Bronchial epithelial cell (primary cell): ENCODE results near the gene HIVEP3. TPM values are rescaled to one million over a fixed set of nuclear protein-coding genes. Genes with fewer than 3 reads are reported as not detected.

Source experiments
- DNase-seq: peaks from one replicate; pipeline ENCODE4 v3.0.0-alpha.2; 2010; ENCODE audit warnings: low read depth
- FAIRE-seq: peaks from 2 replicates; lab custom pipeline; 2011; peaks lifted over from hg19 to GRCh38; lab: Jason Lieb, UNC
- H3K27me3 ChIP-seq: 2 replicates; pipeline ENCODE4 v1.5.1; 2011; ENCODE audit warnings: low read length; ENCODE audit not compliant: control insufficient read depth, insufficient read depth
- H3K36me3 ChIP-seq: 2 replicates; pipeline ENCODE4 v1.5.1; 2011; ENCODE audit warnings: low read length; ENCODE audit not compliant: control insufficient read depth, insufficient read depth
- H3K4me3 ChIP-seq: 2 replicates; pipeline ENCODE4 v1.5.1; 2011; ENCODE audit warnings: mild to moderate bottlenecking, low read depth, low read length, control low read depth
- total RNA-seq: library from RNA; depleted of rRNA; stranded (reverse); fragments of >200 nt; gene quantifications from 2 replicates; pipeline ENCODE4 v1.2.1, GENCODE V29; 2014
- TF ChIP-seq, protein P1 (sequence below): IDR thresholded peaks from 2 replicates; pipeline ENCODE4 v1.5.1; 2011; ENCODE audit warnings: mild to moderate bottlenecking, moderate library complexity, low read length, control low read depth, inconsistent platforms; ENCODE audit not compliant: insufficient read depth, severe bottlenecking

HIVEP3 gene
- total RNA-seq, 1 donor from 2014 or later = under 0.01 TPM

DNA sequence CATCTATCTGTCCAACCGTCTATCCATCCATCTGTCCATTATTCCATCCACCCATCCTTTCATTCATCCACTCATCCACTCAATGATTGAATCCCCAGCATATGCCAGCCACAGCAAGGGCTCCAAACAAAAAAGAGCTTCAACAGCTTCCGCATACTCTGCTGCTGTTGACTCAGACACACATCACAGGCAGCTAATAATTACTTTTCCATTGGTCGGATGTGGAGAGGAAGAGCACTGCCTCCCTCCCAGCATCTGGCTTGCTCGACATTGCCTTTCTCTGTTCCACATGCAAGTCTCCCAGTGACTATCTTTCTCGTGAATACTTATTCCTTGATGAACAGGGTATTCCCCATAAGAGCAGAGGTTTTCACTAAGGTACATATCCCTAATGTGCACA lies 176.5 kb downstream of the HIVEP3 start:
- DNase-seq = peak; percentile 63
- H3K36me3 ChIP-seq = no peaks in the 10 kb centered on the region
- H3K4me3 ChIP-seq = no peak overlapping the region
- H3K27me3 ChIP-seq = no peaks in the 10 kb centered on the region
- FAIRE-seq = peak; percentile 77
- TF ChIP-seq, protein P1, sequence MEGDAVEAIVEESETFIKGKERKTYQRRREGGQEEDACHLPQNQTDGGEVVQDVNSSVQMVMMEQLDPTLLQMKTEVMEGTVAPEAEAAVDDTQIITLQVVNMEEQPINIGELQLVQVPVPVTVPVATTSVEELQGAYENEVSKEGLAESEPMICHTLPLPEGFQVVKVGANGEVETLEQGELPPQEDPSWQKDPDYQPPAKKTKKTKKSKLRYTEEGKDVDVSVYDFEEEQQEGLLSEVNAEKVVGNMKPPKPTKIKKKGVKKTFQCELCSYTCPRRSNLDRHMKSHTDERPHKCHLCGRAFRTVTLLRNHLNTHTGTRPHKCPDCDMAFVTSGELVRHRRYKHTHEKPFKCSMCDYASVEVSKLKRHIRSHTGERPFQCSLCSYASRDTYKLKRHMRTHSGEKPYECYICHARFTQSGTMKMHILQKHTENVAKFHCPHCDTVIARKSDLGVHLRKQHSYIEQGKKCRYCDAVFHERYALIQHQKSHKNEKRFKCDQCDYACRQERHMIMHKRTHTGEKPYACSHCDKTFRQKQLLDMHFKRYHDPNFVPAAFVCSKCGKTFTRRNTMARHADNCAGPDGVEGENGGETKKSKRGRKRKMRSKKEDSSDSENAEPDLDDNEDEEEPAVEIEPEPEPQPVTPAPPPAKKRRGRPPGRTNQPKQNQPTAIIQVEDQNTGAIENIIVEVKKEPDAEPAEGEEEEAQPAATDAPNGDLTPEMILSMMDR = no peak

GRCh38 chr1:41741244-41741643 lies 177.5 kb downstream of the HIVEP3 start:
- H3K4me3 ChIP-seq = no peak overlapping the region
- H3K36me3 ChIP-seq = no peaks in the 10 kb centered on the region
- no peaks in the 10 kb centered on the region for H3K27me3 ChIP-seq
- TF ChIP-seq, protein P1 = no peak
- FAIRE-seq = peak; percentile 43
- DNase-seq = peak; percentile 13

DNA sequence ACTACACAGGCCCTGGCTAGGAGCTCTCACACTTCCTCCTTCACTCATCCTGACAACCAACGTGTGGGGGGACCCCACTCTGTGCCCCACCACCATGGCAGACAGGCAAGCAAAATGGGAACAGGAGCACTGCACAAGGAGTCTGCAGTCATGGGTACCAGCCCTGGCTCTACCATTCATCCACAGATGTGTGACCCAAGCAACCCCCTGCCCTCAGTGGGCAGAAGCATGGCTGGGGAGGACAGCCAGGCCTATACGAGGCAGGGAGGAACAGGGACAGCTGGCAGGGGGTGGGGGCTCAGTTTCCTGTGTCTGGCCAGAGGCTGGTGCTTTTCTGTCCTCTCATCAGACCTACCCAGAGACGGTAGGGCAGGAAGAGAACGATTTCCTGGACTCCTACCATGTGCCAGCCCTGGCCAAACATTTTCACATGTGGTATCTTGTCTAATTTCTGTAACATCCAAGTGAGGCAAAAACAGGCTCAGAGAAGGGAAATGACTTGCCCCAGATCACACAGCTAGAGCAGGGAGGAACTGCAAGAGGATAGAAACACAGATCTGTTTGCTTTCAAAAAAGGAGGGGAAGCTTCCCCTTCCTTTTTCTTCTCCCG lies 178.0 kb downstream of the HIVEP3 start:
- no peaks in the 10 kb centered on the region for H3K36me3 ChIP-seq
- H3K4me3 ChIP-seq = no peak overlapping the region
- DNase-seq (peak; percentile 28), FAIRE-seq (no peak)
- TF ChIP-seq, protein P1 = no peak
- H3K27me3 ChIP-seq = no peaks in the 10 kb centered on the region

DNA sequence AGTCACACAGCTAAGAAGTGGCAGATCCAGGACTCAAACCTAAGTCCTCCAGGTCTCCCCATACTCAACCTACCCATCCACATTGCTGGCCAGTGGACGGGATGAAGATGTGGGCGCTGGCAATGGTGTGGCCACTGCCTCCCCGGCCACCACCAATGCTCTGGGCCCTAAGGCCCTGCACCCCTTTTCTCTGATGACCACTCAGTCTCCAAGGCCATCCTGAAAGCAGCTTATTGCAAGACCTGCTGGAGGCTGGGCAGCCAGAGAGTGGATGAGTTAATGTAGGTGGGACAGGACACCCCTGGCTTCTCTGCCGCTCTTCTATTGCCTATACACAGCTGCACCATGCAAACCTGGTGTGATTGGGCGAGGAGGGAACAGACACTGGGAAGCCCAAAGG lies 178.7 kb downstream of the HIVEP3 start:
- H3K27me3 ChIP-seq = no peaks in the 10 kb centered on the region
- H3K36me3 ChIP-seq = no peaks in the 10 kb centered on the region
- TF ChIP-seq, protein P1 = no peak
- no peak overlapping the region for H3K4me3 ChIP-seq
- FAIRE-seq (no peak), DNase-seq (no peak)

- TF ChIP-seq, protein P1 = no peak
- H3K4me3 ChIP-seq = no peak overlapping the region
- FAIRE-seq = no peak
- no peaks in the 10 kb centered on the region for H3K27me3 ChIP-seq
- H3K36me3 ChIP-seq = no peaks in the 10 kb centered on the region
- peak; percentile 73 for DNase-seq
These were observed 179.4 kb downstream of the HIVEP3 start for GRCh38 chr1:41739061-41739955.
